Sigmoid colon (tissue), 7 donors: ENCODE results near the gene CIAO3. TPM values are rescaled to one million over a fixed set of nuclear protein-coding genes. Genes with fewer than 3 reads are reported as not detected.

Experiments used
- DNase-seq: peaks from one replicate; pipeline ENCODE4 v3.0.0-alpha.2; 2019
- H3K27ac ChIP-seq, 4 donors: fragments of 200-600 bp; sonication (generic); one replicate each; pipeline ENCODE4 v1.5.1; 2016 to 2019; ENCODE audit warnings: mild to moderate bottlenecking in 1 of 4
- H3K27me3 ChIP-seq, 3 donors: fragments of 200-600 bp; sonication (generic); one replicate each; pipeline ENCODE4 v1.5.1; 2019; ENCODE audit warnings: mild to moderate bottlenecking in 1 of 3
- H3K36me3 ChIP-seq, 4 donors: fragments of 200-600 bp; sonication (generic); one replicate each; pipeline ENCODE4 v1.5.1; 2016 to 2019
- H3K4me1 ChIP-seq, 4 donors: fragments of 200-600 bp; sonication (generic); one replicate each; pipeline ENCODE4 v1.5.1; 2017 to 2019
- H3K4me3 ChIP-seq, 4 donors: fragments of 200-600 bp; sonication (generic); one replicate each; pipeline ENCODE4 v1.5.1; 2017 to 2019; ENCODE audit warnings: mild to moderate bottlenecking in 2 of 4, moderate library complexity in 1 of 4
- H3K9me3 ChIP-seq, 4 donors: fragments of 200-600 bp in 3 of 4; sonication (generic) in 3 of 4; one replicate each; pipeline versions ENCODE4 v1.5.1 to v1.6.1; 2013 to 2019
- EP300 ChIP-seq, 4 donors: sonication (generic); formaldehyde crosslinking; IDR thresholded peaks; one replicate each; pipeline ENCODE4 v1.6.1; 2017; ENCODE audit warnings: antibody characterized with exemption in 4 of 4
- POLR2A ChIP-seq, 2 donors: fragments of 450-650 bp; IDR thresholded peaks; one replicate each; pipeline ENCODE4 v1.6.1; 2016; ENCODE audit warnings: antibody characterized with exemption in 2 of 2, mild to moderate bottlenecking in 2 of 2, moderate library complexity in 2 of 2
- POLR2AphosphoS5 ChIP-seq, 4 donors: sonication (generic); formaldehyde crosslinking; IDR thresholded peaks; one replicate each; pipeline ENCODE4 v1.6.1; 2017; ENCODE audit warnings: antibody characterized with exemption in 4 of 4
- WGBS, 2 donors: extraction: QIAGEN DNeasy Blood & Tissue Kit; methylation state at CpG; one replicate each; pipeline ENCODE4 v1.1.7; 2013; 5-methylcytosine and 5-hydroxymethylcytosine counted together
- intact Hi-C: fragments of 100-400 bp; cut with DNase I; formaldehyde crosslinking; loops from one replicate; pipeline ENCODE4 v1.15.1; 2023
- polyA plus RNA-seq, 3 donors: library from polyadenylated mRNA; stranded (reverse); fragments of 200-250 nt; gene quantifications; one replicate each; pipeline ENCODE4 v1.2.3, GENCODE V29; 2013
- total RNA-seq, 4 donors: library from RNA; depleted of rRNA; stranded (reverse); fragments of >200 nt; gene quantifications; one replicate each; pipeline ENCODE4 v1.1.0, GENCODE V29; 2016
- TF ChIP-seq, protein P1 (sequence below), 4 experiments: fragments of 450-650 bp in 3 of 4; fragments of 200-600 bp in 1 of 4; IDR thresholded peaks; one replicate each; pipeline ENCODE4 v1.5.1; 2016 to 2019; ENCODE audit warnings: antibody characterized with exemption in 4 of 4, mild to moderate bottlenecking in 3 of 4, moderate library complexity in 2 of 4
- donor health status: healthy with polysubstance abuse.
- donor health status: Bipolar disorder and iron deficiency.
- donor health status: healthy.

CIAO3 gene
- total and polyA plus RNA-seq, 7 donors = 18.6 to 51.0 (median 25.4) TPM

- peaks cover 0 to 9% (median 0%) of the 10 kb centered on the region in 3 donors for H3K27me3 ChIP-seq
- 23 to 65% methylated on average over 20 of the region's 20 CpGs for WGBS, 2 donors
Measured at GRCh38 chr16:769184-769784, 28.5 kb upstream of the CIAO3 start.

GRCh38 chr16:768428-768827, 27.6 kb upstream of the CIAO3 start:
- DNase-seq = no peak
- Histone ChIP-seq H3K27ac (no peak overlapping the region), H3K4me3 (no peak overlapping the region), H3K9me3 (no peaks in the 10 kb centered on the region), H3K27me3 (peaks cover 0 to 9% (median 0%) of the 10 kb centered on the region in 3 donors), H3K36me3 (no peaks in the 10 kb centered on the region), H3K4me1 (no peaks in the 10 kb centered on the region)
- 22 to 73% methylated on average over 21 of the region's 21 CpGs for WGBS, 2 donors
- intact Hi-C loops = no loop called here
- TF ChIP-seq POLR2A (IDR thresholded peaks at IDR 0.05) = no peak
- no peak for TF ChIP-seq EP300 (IDR thresholded peaks at IDR 0.05)
- TF ChIP-seq POLR2AphosphoS5 (IDR thresholded peaks at IDR 0.05) = no peak
- TF ChIP-seq, protein P1, sequence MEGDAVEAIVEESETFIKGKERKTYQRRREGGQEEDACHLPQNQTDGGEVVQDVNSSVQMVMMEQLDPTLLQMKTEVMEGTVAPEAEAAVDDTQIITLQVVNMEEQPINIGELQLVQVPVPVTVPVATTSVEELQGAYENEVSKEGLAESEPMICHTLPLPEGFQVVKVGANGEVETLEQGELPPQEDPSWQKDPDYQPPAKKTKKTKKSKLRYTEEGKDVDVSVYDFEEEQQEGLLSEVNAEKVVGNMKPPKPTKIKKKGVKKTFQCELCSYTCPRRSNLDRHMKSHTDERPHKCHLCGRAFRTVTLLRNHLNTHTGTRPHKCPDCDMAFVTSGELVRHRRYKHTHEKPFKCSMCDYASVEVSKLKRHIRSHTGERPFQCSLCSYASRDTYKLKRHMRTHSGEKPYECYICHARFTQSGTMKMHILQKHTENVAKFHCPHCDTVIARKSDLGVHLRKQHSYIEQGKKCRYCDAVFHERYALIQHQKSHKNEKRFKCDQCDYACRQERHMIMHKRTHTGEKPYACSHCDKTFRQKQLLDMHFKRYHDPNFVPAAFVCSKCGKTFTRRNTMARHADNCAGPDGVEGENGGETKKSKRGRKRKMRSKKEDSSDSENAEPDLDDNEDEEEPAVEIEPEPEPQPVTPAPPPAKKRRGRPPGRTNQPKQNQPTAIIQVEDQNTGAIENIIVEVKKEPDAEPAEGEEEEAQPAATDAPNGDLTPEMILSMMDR (IDR thresholded peaks at IDR 0.05) = no peak

More at GRCh38 chr16:769184-769784, 28.5 kb upstream of the CIAO3 start:
- TF ChIP-seq POLR2A (IDR thresholded peaks at IDR 0.05) (no peak), EP300 (IDR thresholded peaks at IDR 0.05) (no peak), POLR2AphosphoS5 (IDR thresholded peaks at IDR 0.05) (no peak)
- TF ChIP-seq, protein P1 (IDR thresholded peaks at IDR 0.05) = no peak
- Histone ChIP-seq H3K9me3 (no peaks in the 10 kb centered on the region), H3K4me1 (no peaks in the 10 kb centered on the region), H3K4me3 (no peak overlapping the region), H3K27ac (no peak overlapping the region), H3K36me3 (no peaks in the 10 kb centered on the region)
- DNase-seq = no peak
- intact Hi-C loops = no loop called here

DNA sequence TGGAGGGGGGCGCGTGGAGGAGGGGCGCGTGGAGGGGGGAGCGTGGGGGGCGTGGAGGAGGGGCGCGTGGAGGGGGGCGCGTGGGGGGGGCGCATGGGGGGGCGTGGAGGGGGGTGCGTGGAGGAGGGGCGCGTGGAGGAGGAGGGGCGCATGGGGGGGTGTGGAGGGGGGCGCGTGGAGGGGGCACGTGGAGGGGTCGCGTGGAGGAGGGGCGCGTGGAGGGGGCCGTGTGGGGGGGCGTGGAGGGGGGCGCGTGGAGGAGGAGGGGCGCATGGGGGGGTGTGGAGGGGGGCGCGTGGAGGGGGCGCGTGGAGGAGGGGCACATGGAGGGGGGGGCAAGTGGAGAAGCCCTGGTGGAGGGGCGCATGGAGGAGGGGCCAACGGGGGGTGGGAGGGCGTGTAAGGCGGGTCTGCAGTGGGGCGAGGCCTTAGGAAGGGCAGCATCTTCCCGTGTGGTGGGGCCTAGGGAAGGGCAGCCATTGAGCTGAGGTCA, 27.0 kb upstream of the CIAO3 start:
- TF ChIP-seq EP300 (IDR thresholded peaks at IDR 0.05) = no peak
- no peak for TF ChIP-seq POLR2AphosphoS5 (IDR thresholded peaks at IDR 0.05)
- no peak for TF ChIP-seq POLR2A (IDR thresholded peaks at IDR 0.05)
- TF ChIP-seq, protein P1 (IDR thresholded peaks at IDR 0.05) = no peak
- Histone ChIP-seq H3K9me3 (no peaks in the 10 kb centered on the region), H3K4me3 (no peak overlapping the region), H3K27me3 (peaks cover 0 to 15% (median 0%) of the 10 kb centered on the region in 3 donors), H3K4me1 (no peaks in the 10 kb centered on the region), H3K36me3 (no peaks in the 10 kb centered on the region), H3K27ac (no peak overlapping the region)
- 49 to 67% methylated on average over 20 to 27 of the region's 38 CpGs for WGBS, 2 donors
- DNase-seq = no peak
- intact Hi-C loops = no loop called here

DNA sequence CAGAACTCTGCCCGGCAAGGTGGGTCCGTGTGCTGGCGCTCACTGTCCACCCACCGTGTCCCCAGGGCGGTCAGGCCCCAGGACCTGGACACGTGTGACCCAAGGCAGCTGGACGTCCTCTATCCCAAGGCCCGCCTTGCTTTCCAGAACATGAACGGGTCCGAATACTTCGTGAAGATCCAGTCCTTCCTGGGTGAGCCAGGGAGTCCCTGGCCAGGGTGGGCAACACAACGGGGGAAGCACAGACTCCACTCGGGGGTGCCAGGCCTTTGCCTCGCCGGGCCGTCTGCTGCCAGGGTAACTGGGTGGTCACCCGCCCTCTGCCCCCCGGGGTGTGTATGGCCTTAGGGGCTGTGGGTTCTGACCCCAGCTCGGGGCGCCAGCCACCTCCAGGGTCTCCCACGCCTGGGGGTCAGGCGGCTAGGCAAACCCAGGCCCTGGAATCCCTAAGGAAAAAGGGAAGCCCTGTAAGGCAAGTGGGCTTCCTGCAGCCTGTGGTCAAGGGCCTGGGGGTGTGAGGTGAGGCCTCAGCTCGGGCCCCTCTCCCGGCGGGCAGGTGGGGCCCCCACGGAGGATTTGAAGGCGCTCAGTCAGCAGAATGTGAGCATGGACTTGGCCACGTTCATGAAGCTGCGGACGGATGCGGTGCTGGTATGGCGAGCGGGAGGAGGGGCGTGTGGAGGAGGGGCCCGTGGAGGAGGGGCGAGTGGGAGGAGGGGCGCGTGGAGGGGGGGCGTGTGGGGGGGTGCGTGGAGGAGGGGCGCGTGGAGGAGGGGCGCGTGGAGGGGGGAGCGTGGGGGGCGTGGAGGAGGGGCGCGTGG, 26.2 kb upstream of the CIAO3 start:
- 62 to 67% methylated on average over 38 of the region's 48 CpGs for WGBS, 2 donors
- H3K27me3 ChIP-seq = peaks cover 0 to 23% (median 0%) of the 10 kb centered on the region in 3 donors
- DNase-seq = no peak

More for the DNA sequence above, 26.2 kb upstream of the CIAO3 start:
- no peaks in the 10 kb centered on the region for H3K4me1 ChIP-seq
- H3K9me3 ChIP-seq = no peaks in the 10 kb centered on the region
- intact Hi-C loops = no loop called here
- no peak for TF ChIP-seq POLR2A (IDR thresholded peaks at IDR 0.05)
- no peak for TF ChIP-seq POLR2AphosphoS5 (IDR thresholded peaks at IDR 0.05)
- TF ChIP-seq, protein P1 (IDR thresholded peaks at IDR 0.05) = no peak
- no peak for TF ChIP-seq EP300 (IDR thresholded peaks at IDR 0.05)
- H3K36me3 ChIP-seq = no peaks in the 10 kb centered on the region
- no peak overlapping the region for H3K4me3 ChIP-seq
- H3K27ac ChIP-seq = no peak overlapping the region
